HG03354 (cell line): ENCODE measurements around the gene TAOK2.
"Not testable (repeated sequence)": the region's sequence is repeated elsewhere in the genome, so short reads cannot be mapped to it uniquely, and the experiment has no call there.

Experiments
- ATAC-seq: cut with Tn5 transposase; IDR thresholded peaks from one replicate; pipeline ENCODE4 v1.9.1; 2021; ENCODE audit warnings: mild to moderate bottlenecking; ENCODE audit not compliant: unreplicated experiment, poor library complexity, severe bottlenecking

Gene TAOK2

DNA sequence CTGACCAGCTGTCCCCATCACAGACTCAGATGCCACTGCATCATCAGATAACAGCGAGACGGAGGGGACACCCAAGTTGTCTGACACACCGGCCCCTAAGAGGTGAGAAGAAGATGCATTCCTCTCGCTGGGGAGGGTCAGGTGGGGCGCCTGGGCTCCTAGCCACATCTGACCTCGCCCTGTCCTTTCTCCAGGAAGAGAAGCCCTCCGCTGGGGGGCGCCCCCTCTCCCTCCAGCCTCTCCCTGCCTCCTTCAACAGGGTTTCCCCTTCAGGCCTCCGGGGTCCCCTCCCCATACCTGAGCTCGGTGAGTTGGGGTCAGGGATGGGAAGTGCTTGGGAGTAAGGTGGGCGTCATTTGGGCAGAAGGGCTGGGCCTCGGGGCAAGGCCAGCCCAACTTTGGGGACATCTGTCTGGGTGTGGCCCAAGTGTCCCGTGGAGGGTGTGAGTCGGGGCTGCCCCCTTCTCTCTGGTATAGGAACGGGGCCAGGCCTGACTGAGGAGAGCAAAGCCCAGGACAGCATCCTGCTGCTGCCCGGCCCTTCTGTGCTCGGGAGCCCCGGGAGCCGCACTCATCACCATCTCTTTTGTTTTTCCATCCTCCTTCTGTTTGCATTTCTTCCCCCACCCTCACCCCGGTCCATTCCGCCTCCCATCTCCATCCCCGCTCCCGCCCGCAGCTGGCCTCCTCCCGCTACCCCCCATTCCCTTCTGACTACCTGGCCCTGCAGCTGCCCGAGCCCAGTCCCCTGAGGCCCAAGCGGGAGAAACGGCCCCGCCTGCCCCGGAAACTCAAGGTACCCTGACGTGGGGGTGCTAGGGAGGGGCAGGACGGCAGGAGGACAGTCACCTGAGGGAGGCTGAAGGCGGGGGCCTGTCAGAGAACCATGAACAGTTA, 27.3 kb downstream of the TAOK2 start:
- no peak for ATAC-seq

DNA sequence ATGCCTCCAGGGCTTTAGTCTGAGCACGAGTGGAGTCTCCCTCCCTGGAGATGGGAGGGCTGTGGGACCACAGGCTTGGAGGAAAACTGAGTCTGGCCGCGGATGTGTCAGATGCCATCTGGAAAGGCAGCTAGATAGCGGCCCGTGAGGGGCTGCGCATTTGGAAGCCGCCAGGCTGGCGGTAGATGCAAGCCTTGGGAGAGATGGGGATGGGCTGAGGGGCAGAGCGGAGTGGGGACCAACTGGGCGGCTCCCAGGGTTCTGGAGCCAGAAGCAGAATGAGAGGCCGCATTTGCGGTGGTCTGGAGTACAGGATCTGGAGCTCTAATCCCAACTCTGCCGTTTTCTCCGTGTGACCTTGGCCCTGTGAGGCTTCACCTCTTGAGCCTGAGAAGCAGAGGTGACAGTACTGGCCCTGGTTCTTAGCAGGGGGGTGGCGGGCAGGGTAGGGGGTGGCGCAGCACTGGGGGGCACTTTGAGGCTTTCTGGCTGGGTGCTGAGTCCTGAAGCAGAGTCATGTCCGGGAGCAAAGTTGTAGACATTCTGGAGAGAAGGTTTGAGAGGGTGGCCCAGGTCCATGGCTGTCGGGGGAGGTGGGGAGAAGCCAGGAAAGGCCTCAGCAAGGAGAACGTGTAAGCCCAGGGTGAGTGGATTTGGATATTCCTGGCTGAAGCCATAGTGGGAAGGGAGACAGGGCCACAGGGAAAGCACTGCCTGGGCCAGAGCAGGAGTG, 29.1 kb downstream of the TAOK2 start:
- no peak for ATAC-seq

DNA sequence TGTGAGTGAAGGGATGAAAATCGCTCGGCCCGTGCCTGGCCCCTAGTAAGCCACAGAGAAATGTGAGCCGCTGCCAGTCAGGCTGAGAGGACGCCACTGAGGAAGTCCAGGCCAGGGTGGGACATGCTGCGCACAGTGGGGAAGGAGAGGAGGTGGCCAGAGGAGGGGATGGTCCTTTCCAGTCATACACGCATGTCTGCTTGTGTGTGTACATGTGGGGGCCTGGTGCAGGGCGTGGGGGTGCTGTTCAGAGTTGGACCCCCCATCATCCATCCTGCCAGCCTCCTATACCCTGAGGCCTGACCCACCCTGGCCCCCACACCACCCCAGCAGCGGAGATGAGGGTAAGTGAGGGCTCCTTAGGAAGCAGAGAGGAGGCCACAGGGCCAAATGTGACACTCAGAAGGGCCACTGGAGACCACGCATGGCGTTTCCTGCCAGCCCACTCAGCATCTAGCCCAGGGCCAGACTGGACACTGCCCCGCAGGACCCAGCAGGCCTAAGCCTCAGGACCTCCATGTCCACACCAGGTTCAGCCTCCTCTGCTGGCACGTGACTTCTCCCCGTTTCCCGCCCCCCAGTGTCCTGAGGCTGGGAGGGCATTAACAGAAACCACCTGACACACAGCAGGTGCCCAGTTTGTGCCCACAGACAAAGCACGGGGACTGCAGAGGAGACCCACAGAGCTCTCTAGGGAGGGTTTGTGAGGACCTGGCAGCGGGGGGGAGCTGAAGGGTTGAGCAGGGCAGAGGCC, 30.2 kb downstream of the TAOK2 start:
- no peak for ATAC-seq

DNA sequence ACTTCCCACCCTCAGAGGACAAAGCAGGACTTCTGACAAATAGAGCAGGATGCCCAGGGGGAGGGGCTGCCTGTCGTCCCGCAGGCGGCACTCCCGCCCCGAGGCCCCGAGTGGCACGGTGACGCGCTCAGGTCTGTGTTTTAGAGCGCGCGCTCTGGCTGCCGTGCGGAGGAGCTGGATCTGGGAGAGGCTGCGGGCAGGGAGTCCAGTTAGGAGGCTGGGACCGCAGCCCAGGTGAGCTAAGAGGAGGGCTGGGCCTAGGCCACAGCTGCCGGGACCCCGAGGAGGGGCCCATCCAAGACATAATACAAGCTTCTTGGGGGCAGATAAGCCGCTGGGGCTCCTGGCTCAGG, 30.7 kb downstream of the TAOK2 start:
- no peak for ATAC-seq

DNA sequence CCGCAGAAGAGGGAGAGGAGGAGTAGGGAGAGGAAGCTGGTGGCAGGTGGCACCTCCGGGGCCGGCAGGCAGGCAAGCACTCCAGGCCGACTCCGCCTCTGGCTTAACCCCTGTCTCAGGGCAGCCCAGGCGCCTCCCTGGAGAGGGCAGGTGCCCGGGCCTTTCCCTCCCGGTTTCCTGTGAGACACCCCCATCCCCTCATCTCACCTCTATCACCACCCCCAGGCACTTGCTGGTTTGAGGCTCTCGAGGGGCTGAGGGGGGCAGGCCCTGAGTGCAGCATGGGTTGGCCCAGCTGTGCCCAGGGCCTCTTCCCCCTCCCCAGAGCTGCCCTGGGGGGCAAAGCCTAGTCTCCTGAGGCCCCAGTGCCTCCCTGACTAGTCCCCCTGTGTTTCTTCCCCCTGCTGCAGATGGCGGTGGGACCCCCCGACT, 31.2 kb downstream of the TAOK2 start:
- no peak for ATAC-seq

DNA sequence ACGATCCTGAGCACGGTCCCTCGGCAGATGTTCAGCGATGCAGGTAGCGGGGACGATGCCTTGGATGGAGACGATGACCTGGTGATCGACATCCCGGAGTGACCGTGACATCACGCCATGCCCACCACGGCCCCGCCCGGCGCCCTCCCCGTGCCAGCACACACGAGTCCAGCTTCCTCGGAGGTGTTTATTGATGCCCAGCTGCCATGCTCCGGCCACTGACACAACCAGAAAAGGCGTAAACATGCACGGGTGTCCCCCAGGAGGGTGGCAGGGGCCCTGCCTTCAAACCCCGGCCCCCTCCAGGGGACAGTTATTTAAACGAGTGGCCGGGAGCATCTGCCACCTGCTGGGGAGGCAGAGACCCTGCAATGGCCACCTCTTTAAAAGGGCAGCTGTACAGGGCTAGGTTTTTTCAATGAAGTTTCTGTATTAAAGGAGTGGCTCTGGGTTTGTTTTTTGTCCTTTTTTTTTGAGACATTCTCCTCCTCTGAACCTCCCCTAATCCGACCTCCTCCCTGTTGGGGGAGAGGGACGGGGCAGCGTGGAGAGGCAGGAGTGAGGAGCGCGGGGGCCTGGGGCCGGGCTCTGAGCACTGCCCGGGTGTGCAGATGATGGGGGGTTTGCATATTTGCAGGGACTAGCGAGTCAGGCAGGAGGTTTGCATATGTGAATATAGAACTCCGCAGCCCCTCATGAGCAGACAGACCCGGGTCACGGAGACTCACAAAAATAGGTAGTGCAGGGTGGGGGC, 31.9 kb downstream of the TAOK2 start:
- no peak for ATAC-seq

DNA sequence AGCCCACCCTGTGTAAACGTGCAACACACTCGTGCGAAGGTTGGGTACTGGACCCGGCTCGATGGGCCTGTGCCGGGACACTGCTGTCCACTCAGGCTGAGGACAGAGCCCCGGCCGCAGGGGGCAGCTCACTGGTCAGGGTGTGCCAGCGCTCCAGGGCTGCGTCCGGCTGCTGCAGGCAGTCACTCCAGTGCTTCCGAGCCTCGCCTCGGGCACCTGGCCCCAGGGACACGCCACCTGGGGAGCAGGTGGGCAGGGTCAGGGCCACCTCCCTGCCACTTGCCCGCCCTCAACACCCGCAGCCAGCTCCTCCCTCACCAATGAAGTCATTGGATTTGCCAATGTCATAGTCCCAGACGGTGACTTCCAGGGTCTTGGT, 32.4 kb downstream of the TAOK2 start:
- ATAC-seq: no peak

DNA sequence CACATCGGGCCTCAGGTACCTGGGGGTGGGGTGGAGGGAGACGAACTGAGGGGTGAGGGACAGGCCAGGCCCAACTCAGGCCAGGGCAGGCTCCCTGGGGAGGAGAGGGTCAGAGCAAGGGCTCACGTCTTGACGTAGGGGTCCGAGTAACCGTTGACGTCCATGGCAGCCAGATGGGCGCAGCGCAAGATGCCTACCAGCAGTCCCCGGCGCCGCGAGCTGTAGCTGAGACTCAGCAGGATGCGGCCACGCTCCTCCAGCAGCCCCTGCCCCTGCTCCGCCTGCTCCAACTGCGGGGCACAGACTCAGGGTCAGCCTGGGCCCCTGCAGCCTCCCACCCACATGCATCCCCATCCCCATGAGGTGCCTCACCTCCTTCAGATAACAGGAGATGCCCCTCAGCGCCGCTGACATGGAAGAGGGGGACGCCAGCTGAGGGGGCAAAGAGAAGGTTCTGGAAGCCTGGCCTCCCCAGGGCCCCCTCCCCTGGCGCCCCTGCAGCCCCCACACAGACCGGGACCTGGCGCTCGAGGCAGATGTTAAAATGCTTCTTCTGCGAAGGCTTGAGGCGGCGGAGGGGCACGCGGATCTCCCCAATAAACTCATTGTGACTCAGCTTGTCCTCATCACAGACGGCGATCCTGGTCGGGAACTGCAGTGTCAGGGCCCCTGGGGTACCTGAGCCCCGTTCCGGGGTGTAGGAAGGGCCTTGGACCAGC, 33.1 kb downstream of the TAOK2 start:
- ATAC-seq: no peak

DNA sequence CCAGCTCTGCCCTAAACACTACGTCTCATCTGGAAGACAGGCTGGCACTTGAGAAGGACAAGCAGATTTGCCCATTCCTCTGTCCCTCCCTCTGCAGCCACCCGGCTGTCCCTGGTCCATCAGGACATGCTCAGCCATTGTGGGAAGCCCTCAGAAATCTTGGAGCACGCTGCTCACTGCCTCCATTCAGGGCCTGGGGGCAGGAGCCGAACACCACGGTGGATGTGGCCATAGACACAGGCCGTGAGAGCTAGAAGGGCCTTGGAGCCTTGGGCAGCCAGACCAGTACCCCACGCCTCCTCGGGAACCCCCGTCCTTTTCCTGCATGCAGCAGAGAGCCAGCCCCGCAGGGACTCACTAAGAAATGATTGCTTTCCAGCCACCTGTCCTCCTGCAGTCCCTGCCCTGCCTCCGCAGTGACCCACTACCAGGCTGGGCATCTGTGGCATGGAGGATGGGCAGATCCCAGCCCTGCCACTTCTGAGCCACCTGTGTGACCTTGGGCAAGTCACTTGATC, 33.8 kb downstream of the TAOK2 start:
- no peak for ATAC-seq

DNA sequence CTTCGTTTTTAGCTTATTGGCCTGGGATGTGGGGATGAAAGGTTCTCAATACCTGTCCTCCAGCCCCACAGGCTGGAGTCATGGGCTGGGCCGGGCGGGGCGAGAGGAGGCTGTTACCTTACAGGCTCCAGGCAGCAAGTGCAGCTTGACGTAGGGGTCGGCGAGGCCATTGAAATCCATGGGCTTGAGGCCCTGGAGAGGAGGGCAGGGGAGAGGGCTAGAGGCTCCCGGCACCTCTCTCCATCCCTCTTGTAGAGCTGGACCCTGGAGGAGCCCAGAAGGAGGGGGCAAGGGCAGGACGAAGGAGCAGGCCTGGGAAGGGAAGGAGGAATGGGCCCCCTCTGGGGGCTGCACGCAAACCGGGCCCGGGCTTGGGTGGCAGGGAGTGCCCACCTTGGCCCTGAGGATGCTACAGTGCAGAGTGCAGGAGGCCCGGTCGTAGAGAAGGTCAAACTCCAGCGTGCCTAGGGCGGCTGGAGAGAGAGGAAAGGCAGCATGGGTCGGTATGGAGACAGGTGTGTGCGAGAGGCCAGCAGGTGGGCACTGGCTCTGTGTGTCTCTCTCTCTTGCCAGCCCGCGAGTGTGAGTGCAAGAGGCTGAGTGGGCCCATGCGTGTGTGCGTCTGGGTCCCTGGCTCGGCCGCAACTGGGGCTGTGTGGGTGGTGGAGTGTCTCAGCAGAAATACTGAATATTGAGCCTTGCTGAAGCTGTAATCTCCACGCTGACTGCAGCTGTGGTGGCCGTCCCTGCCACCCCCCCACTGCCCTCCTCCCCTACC, 35.6 kb downstream of the TAOK2 start:
- no peak for ATAC-seq

DNA sequence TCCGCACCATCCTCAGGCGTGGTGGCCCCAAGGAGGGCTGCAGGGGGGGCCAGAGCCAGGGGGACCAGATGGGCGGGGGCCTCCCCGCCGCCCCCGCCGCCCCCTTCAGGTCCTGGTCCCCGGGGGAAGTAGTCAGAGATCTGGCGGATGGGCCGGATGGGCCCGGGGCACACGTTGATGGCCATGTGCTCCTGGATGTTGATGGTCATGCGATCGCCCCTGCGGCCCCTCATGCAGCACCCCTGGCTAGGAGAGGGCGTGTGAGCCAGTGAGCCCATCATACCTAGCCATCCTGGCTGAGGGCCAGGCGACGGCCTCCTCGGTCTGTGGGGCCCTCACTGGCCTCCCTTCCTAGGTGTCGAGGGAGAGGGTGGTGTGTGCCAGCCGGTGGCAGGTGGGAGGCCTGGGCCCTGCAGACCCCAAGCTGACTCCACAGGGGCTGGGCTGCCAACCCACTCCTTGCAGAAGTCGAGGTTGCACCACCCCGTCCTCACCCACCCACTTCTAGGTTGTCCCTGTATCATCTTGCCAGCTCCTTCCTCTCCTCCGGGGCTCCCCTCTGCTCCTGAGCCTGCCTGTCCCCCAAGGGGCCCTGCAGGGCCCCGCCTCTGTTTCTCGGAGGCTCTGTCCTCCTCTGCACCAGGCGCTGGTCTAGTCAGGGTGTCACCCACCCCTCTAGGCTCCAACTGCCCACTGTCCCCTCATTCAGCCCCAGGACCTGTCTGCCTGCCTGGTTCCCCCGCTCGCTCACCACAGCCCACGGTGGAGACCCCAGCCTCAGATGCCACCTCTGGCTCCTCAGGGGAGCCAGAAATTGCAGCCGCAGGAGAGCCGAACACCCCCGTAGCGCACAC, 36.5 kb downstream of the TAOK2 start:
- ATAC-seq: no peak

DNA sequence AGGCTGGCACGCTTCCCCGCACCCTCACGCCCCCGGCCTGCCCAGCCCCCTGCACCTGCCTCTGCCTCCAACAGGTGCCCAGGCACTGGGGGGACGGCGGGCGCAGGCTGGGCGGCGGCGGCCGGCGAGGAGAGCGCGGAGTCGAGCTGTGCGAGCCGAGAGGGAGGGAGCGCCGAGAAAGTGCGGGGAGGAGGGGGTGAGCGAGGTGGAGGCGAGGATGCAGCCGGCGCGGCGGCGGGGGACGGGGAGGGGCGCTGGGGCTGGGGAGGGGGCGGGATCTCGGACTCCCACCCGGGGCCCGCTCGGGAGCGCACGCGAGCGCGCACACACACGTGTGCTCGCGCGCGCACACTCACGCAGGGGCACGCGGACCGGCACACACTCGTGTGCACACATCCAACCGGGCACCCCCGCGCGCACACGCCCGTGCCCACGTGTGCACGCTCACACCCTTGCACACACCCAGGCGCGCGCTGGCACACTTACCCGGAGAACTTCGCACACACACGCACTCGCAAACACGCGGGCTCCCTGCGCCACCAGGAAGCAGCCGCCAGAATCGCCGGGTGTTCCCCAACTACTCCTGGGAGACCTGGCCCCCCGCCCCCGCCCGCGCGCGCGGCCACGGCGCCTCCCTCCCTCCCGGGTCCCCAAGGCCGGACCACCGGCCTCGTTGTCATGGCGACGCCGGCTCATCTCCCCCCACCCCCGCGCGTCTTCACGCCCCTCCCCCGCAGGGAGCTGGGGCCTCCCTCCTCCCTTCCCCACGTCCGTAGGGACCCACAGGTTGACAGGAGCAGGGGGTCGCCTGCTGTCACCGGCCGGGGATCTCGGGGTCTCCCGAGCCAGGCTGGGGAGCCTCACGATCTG, 37.4 kb downstream of the TAOK2 start, which contains the start of gene DOC2A:
Gene DOC2A (minus strand): TSS at position 184 of the 870 bp plus-strand sequence. CDS start 805 bp downstream, outside the sequence.
- ATAC-seq: no peak

DNA sequence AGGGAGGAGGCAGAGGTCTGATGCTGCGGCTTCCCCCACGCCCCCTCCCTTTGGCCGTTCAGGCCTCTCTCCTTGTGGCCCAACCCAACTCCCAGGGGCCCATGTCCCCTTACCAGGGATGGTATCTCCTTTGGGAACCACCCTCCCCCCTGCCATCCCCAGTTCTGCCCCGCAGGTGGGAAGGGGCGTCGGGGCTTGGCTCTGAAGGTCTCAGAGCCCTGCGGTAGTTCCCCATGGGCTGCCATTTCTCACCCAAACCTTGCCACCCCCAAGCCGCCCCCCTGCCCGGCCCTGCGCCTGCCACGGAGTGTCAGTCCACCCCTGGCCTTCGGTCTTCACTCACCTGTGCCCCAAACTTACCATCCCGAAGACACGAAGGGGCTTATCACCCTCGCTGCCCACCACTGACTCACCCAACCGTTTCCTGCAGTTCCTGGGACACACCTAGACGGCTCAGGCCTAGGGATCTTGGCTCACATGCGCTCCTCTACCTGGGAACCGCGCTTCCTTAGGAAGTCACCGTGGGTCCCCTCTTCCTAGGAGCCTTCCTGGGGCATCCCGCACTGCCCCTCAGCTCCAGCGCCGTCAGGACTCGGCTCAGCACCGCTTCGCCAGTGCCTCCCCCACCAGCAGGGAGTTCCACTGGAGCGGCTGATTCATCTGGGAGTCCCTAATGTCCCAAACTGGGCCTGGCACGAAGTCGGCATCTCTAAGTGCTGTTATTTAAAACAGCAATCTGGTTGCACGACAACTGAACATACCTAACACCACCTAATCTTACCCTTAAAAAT, 38.2 kb downstream of the TAOK2 start:
- no peak for ATAC-seq

DNA sequence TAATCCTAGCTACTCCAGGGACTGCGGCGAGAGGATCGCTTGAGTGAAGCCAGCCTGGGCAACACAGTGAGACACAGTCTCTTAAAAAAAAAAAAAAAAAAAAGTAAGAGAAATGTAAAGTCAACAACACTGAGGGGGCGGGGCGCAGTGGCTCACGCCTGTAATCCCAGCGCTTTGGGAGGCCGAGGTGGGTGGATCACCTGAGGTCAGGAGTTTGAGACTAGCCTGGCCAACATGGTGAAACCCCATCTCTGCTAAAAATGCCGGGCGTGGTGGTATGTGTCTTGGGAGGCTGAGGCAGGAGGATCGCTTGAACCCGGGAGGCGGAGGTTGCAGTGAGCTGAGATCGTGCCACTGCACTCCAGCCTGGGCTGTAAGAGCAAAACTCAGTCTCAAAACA, 38.9 kb downstream of the TAOK2 start:
- not testable (repeated sequence) for ATAC-seq

DNA sequence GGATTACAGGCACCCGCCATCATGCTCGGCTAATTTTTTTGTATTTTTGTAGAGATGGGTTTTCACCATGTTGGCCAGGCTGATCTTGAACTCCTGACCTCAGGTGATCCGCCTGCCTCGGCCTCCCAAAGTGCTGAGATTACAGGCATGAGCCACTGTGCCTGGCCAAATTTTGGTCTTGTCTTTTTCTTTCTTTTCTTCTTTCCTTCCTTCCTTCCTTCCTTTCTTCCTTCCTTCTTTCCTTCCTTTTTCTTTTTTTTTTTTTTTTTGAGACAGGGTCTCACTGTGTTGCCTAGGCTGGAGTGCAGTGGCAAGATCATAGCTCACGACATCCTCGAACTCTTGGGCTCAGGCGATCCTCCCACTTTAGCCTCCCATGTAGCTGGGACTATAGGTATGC, 41.8 kb downstream of the TAOK2 start:
- ATAC-seq: not testable (repeated sequence)
